CD14-positive monocyte (primary cell): Measurements from ENCODE around the gene IMPA2. TPM values are rescaled to one million over a fixed set of nuclear protein-coding genes. Genes with fewer than 3 reads are reported as not detected.

Source experiments
- DNase-seq, 3 donors: peaks; one replicate each; pipeline ENCODE4 v3.0.0-alpha.2; 2011 to 2022
- H2AFZ ChIP-seq: 2 replicates; pipeline ENCODE4 v1.6.0; 2012; ENCODE audit warnings: mild to moderate bottlenecking, low read depth, low read length, inconsistent platforms; ENCODE audit not compliant: insufficient read depth, poor library complexity, severe bottlenecking
- H3K27ac ChIP-seq, 2 donors: 1 replicate in 1 of 2; 2 replicates in 1 of 2; pipeline ENCODE4 v1.5.1; 2012 to 2013; ENCODE audit warnings: low read length in 2 of 2, control low read depth in 1 of 2, inconsistent platforms in 1 of 2, low read depth in 1 of 2, mild to moderate bottlenecking in 1 of 2
- H3K27me3 ChIP-seq, 2 donors: one replicate each; pipeline versions ENCODE4 v1.6.0 to v1.6.1; 2011 to 2013; ENCODE audit warnings: low read length in 2 of 2; ENCODE audit not compliant: control insufficient read depth in 2 of 2, insufficient read depth in 2 of 2
- H3K36me3 ChIP-seq, 2 donors: replicated peaks in 1 of 2; 1 replicate in 1 of 2; 2 replicates in 1 of 2; pipeline versions ENCODE4 v1.5.1 to v1.6.1; 2012 to 2013; ENCODE audit warnings: low read length in 2 of 2, control low read depth in 1 of 2, inconsistent platforms in 1 of 2, mild to moderate bottlenecking in 1 of 2; ENCODE audit not compliant: insufficient read depth in 2 of 2, control insufficient read depth in 1 of 2
- H3K4me1 ChIP-seq, 2 donors: 1 replicate in 1 of 2; 2 replicates in 1 of 2; pipeline versions ENCODE4 v1.5.1 to v1.6.1; 2012 to 2013; ENCODE audit warnings: low read length in 2 of 2, control low read depth in 1 of 2, inconsistent platforms in 1 of 2, mild to moderate bottlenecking in 1 of 2, moderate library complexity in 1 of 2; ENCODE audit not compliant: insufficient read depth in 2 of 2, control insufficient read depth in 1 of 2
- H3K4me2 ChIP-seq: replicated peaks from 2 replicates; pipeline ENCODE3; 2012; ENCODE audit warnings: low read length, moderate library complexity, mild to moderate bottlenecking; ENCODE audit not compliant: poor library complexity, severe bottlenecking; ENCODE audit errors: extremely low read depth
- H3K4me3 ChIP-seq, 3 experiments: fragments of 200-600 bp in 1 of 3; sonication (generic) in 1 of 3; replicated peaks in 1 of 3; 1 replicate in 2 of 3; 2 replicates in 1 of 3; pipeline ENCODE4 v1.5.1; 2011 to 2013; ENCODE audit warnings: low read length in 3 of 3, mild to moderate bottlenecking in 3 of 3, control low read depth in 2 of 3, low read depth in 2 of 3, inconsistent platforms in 1 of 3, moderate library complexity in 1 of 3
- H3K79me2 ChIP-seq: 2 replicates; pipeline ENCODE4 v1.6.0; 2012; ENCODE audit warnings: mild to moderate bottlenecking, control low read depth, inconsistent platforms, low read length, moderate library complexity; ENCODE audit not compliant: insufficient read depth
- H3K9ac ChIP-seq: 2 replicates; pipeline ENCODE4 v1.6.0; 2017; ENCODE audit warnings: low read length, mild to moderate bottlenecking; ENCODE audit not compliant: insufficient read depth, poor library complexity, severe bottlenecking
- H3K9me3 ChIP-seq, 2 donors: replicated peaks in 1 of 2; 1 replicate in 1 of 2; 2 replicates in 1 of 2; pipeline versions ENCODE4 v1.5.1 to v1.6.1; 2012 to 2013; ENCODE audit warnings: low read length in 2 of 2, control low read depth in 1 of 2; ENCODE audit not compliant: control insufficient read depth in 1 of 2, insufficient read depth in 1 of 2
- H4K20me1 ChIP-seq: 2 replicates; pipeline ENCODE4 v1.6.0; 2012; ENCODE audit warnings: mild to moderate bottlenecking, low read length, control low read depth, moderate library complexity; ENCODE audit not compliant: insufficient read depth
- H3K27ac Mint-ChIP-seq, 7 donors: one replicate each; pipeline ENCODE4 v1.8.0; 2020; ENCODE audit warnings: mild to moderate bottlenecking in 7 of 7, mixed read lengths in 7 of 7, moderate library complexity in 6 of 7, inconsistent platforms in 2 of 7
- H3K27me3 Mint-ChIP-seq, 3 donors: one replicate each; pipeline ENCODE4 v1.8.0; 2021 to 2022; ENCODE audit warnings: low read depth in 3 of 3, mild to moderate bottlenecking in 3 of 3, mixed read lengths in 3 of 3, moderate library complexity in 3 of 3, inconsistent platforms in 1 of 3
- H3K36me3 Mint-ChIP-seq, 2 donors: one replicate each; pipeline ENCODE4 v1.8.0; 2020; ENCODE audit warnings: mixed read lengths in 2 of 2, inconsistent platforms in 1 of 2, mild to moderate bottlenecking in 1 of 2
- H3K4me1 Mint-ChIP-seq: one replicate; pipeline ENCODE4 v1.8.0; 2020; ENCODE audit warnings: mild to moderate bottlenecking, mixed read lengths
- H3K4me3 Mint-ChIP-seq, 2 donors: one replicate each; pipeline ENCODE4 v1.8.0; 2020; ENCODE audit warnings: mild to moderate bottlenecking in 2 of 2, mixed read lengths in 2 of 2, moderate library complexity in 1 of 2
- H3K9me3 Mint-ChIP-seq, 7 donors: one replicate each; pipeline ENCODE4 v1.8.0; 2020 to 2022; ENCODE audit warnings: mixed read lengths in 7 of 7, mild to moderate bottlenecking in 6 of 7, moderate library complexity in 6 of 7, inconsistent platforms in 2 of 7
- WGBS: methylation state at CpG from one replicate; pipeline ENCODE4 v1.1.5; 2013; ENCODE audit warnings: missing lambda C conversion rate; ENCODE audit not compliant: insufficient coverage; 5-methylcytosine and 5-hydroxymethylcytosine counted together
- intact Hi-C, 2 donors: fragments of 100-400 bp; cut with micrococcal nuclease; formaldehyde crosslinking; loops; one replicate each; pipeline versions ENCODE4 v1.15.0 to v1.15.1; 2023
- polyA plus RNA-seq, 3 donors: library from polyadenylated mRNA; depleted of rRNA in 1 of 3; unstranded in 2 of 3; stranded (reverse) in 1 of 3; fragments of 300-500 nt in 2 of 3; fragments of >200 nt in 1 of 3; fragmentation: Illumina TruSeq in 2 of 3; gene quantifications; 1 replicate in 2 of 3; 2 replicates in 1 of 3; pipeline ENCODE4 v1.2.3, GENCODE V29; 2012 to 2021
- TF ChIP-seq, protein P1 (sequence below): fragments of 200-600 bp; IDR thresholded peaks from one replicate; pipeline ENCODE4 v1.8.0; 2022; ENCODE audit warnings: antibody characterized with exemption, mild to moderate bottlenecking

Gene IMPA2
- polyA plus RNA-seq, 3 donors, result 97.4 to 186 (median 145) TPM

DNA sequence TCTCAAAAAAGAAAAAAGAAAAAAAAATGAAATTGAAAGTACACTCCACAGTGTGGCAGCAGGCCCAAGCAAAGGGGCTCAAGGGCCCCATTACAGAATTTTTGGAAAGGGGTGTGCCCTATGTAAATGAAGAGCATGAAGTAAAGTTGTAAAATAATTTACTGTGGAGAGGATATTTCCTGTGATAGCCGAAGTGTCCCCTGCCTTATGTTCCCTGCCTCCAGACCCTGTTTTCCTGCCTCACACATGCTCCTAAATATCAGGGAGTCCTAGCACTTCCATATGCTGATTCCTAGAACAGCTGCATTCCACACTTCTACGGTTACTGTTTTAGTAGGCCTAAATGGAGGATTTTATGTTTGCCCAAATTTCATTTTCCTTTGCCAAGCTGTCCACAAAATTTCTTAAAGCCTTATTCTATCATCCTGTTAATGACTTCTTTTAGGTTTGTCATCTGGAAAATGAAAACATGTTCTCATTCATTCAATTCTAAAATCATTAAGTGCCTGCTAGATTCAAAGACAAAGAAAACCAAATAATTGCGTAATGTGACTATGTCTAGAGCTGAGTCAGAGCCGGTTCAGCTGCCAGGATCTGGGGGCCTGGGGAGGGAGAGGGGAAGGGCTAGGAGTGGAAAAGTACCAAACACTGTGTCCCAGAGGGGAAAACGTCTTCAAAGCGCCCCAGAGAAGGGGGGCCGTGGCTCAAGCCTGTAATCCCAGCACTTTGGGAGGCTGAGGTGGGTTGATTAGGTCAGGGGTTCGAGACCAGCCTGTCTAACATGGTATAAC is 25.9 kb upstream of the IMPA2 start:
- TF ChIP-seq, protein P1, sequence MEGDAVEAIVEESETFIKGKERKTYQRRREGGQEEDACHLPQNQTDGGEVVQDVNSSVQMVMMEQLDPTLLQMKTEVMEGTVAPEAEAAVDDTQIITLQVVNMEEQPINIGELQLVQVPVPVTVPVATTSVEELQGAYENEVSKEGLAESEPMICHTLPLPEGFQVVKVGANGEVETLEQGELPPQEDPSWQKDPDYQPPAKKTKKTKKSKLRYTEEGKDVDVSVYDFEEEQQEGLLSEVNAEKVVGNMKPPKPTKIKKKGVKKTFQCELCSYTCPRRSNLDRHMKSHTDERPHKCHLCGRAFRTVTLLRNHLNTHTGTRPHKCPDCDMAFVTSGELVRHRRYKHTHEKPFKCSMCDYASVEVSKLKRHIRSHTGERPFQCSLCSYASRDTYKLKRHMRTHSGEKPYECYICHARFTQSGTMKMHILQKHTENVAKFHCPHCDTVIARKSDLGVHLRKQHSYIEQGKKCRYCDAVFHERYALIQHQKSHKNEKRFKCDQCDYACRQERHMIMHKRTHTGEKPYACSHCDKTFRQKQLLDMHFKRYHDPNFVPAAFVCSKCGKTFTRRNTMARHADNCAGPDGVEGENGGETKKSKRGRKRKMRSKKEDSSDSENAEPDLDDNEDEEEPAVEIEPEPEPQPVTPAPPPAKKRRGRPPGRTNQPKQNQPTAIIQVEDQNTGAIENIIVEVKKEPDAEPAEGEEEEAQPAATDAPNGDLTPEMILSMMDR, result no peak
- peaks cover 2 to 5% of the 10 kb centered on the region in 2 donors for H3K4me1 ChIP-seq
- Mint-ChIP-seq H3K27me3 (peaks cover 0 to 2% (median 0%) of the 10 kb centered on the region in 3 donors), H3K4me1 (peaks cover 9% of the 10 kb centered on the region), H3K36me3 (peaks cover 0 to 4% of the 10 kb centered on the region in 2 donors), H3K9me3 (peaks cover 17 to 38% (median 32%) of the 10 kb centered on the region in 7 donors), H3K4me3 (no peak overlapping the region), H3K27ac (peak overlapping the region in 3 of 7 donors; percentile 37 to 70 (median 52))
- H3K79me2 ChIP-seq, result no peaks in the 10 kb centered on the region
- H4K20me1 ChIP-seq, result no peaks in the 10 kb centered on the region
- intact Hi-C loops, result no loop called here
- H2AFZ ChIP-seq, result no peak overlapping the region
- H3K27ac ChIP-seq, result no peak overlapping the region
- peaks cover 21 to 25% of the 10 kb centered on the region in 2 donors for H3K9me3 ChIP-seq
- 10% methylated on average over 4 of the region's 8 CpGs for WGBS
- no peak overlapping the region for H3K4me2 ChIP-seq
- H3K4me3 ChIP-seq, result no peak overlapping the region
- no peak overlapping the region for H3K9ac ChIP-seq
- H3K27me3 ChIP-seq, result no peaks in the 10 kb centered on the region
- H3K36me3 ChIP-seq, result no peaks in the 10 kb centered on the region
- DNase-seq, result peak in 2 of 3 donors; percentile 41 to 47

DNA sequence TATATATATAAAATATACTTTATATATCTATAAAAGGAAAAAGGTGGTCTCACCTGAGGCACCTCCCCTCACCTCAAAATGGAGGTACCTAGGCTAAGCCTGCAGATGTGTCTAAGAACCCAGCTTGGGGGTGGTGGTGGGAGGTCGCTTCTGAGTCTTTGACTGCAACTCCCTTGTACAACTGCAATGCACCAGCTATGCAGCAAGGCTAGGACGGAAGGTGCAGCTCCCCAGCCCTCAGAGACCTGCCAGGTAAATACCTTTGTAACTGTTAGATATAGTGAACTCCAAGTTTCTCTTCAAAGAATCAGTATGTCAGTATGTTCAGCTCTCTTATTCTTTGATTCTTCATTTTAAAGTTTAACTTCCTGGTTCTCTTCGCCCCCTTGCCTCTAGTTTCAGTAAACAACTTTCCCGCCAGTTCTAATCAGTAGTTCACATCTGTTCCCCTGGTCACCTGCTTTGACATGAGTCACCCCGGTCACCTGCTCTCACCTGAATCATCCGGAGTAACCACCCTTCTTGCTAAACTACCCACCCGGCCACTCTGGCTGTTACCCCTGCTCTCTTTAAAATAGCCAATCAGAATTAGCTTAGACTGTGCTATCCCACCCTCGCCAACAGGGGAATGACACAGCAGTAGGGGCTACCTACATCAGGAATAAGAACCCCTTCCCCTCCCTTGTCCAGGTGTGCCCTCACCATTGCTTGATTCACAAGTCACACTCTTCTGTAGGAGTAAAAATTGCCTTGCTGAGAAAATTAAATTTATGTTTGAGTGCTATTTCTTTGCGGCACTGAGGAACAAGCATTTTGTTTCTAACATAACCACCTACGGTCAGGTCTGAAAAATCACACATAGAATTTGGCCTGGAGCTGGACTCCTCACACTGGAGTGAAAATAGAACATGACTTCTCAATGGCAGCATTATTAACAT is 24.7 kb upstream of the IMPA2 start:
- Mint-ChIP-seq H3K9me3 (peaks cover 17 to 38% (median 33%) of the 10 kb centered on the region in 7 donors), H3K27ac (no peak overlapping the region), H3K4me3 (no peak overlapping the region), H3K4me1 (peaks cover 9% of the 10 kb centered on the region), H3K27me3 (peaks cover 0 to 2% (median 0%) of the 10 kb centered on the region in 3 donors), H3K36me3 (peaks cover 0 to 4% of the 10 kb centered on the region in 2 donors)
- Histone ChIP-seq H3K4me2 (no peak overlapping the region), H3K9ac (no peak overlapping the region), H3K79me2 (no peaks in the 10 kb centered on the region), H3K4me1 (peaks cover 2 to 5% of the 10 kb centered on the region in 2 donors), H3K36me3 (no peaks in the 10 kb centered on the region), H3K27ac (no peak overlapping the region), H3K9me3 (peaks cover 21 to 25% of the 10 kb centered on the region in 2 donors), H3K4me3 (no peak overlapping the region), H3K27me3 (no peaks in the 10 kb centered on the region), H4K20me1 (no peaks in the 10 kb centered on the region), H2AFZ (no peak overlapping the region)
- DNase-seq, result no peak
- 98% methylated on average over 6 of the region's 10 CpGs for WGBS
- intact Hi-C loops, result no loop called here
- TF ChIP-seq, protein P1, result no peak
